NCI-H345 treated with DMSO at 0.1 percent for 48 hours (cell line): Measurements from ENCODE around the gene PRX.
A peak's percentile ranks its signal among the peaks of the same experiment; 100 is the strongest.

Experiments used
- DNase-seq: peaks from one replicate; lab custom pipeline; 2025; ENCODE audit not compliant: unreplicated experiment; lab: John Stamatoyannopoulos, UW

PRX gene

GRCh38 chr19:40369797-40370196 is 43.4 kb downstream of the PRX start:
- DNase-seq = no peak

GRCh38 chr19:40367577-40368434 is 45.4 kb downstream of the PRX start:
- no peak for DNase-seq

- no peak for DNase-seq
Observed at GRCh38 chr19:40366697-40367561, 46.2 kb downstream of the PRX start.

GRCh38 chr19:40365613-40366401 is 47.4 kb downstream of the PRX start:
- no peak for DNase-seq

GRCh38 chr19:40365010-40365409 is 48.2 kb downstream of the PRX start:
- no peak for DNase-seq

GRCh38 chr19:40363069-40363468 is 50.1 kb downstream of the PRX start:
- DNase-seq = no peak

GRCh38 chr19:40362160-40362559 is 51.0 kb downstream of the PRX start:
- DNase-seq = no peak

GRCh38 chr19:40360708-40361241 is 52.4 kb downstream of the PRX start:
- no peak for DNase-seq

- DNase-seq = no peak
Observed at GRCh38 chr19:40360020-40360707, 53.0 kb downstream of the PRX start.

GRCh38 chr19:40358773-40359172 is 54.4 kb downstream of the PRX start:
- DNase-seq = no peak

- DNase-seq = no peak
Observed at GRCh38 chr19:40357640-40358039, 55.5 kb downstream of the PRX start.

GRCh38 chr19:40356681-40357595 is 56.2 kb downstream of the PRX start:
- DNase-seq = no peak

- DNase-seq = no peak
Observed at GRCh38 chr19:40355975-40356680, 57.0 kb downstream of the PRX start.

- peak; percentile 31 for DNase-seq
Observed at GRCh38 chr19:40348961-40349507, 64.1 kb downstream of the PRX start.

- DNase-seq = peak; percentile 100
Observed at GRCh38 chr19:40348125-40348913, 64.9 kb downstream of the PRX start, which contains the start of the genes C19orf47 and PLD3. C19orf47 (minus strand) TSS chr19:40348397; CDS start chr19:40341857, 6,540 bp downstream. PLD3 (plus strand) TSS chr19:40348695; CDS start chr19:40366484, 17,789 bp downstream.

GRCh38 chr19:40344422-40344821 is 68.8 kb downstream of the PRX start:
- no peak for DNase-seq
